ENCODE measurements around the gene TAF4B. TPM values are rescaled to one million over a fixed set of nuclear protein-coding genes. Genes with fewer than 3 reads are reported as not detected.

TAF4B gene
- total and polyA plus RNA-seq, 2 donors (not counting 1 experiment from before 2014, with no cell fraction given) = 10.5 to 16.1 TPM

GRCh38 chr18:26438980-26439379 is 212.7 kb downstream of the TAF4B start:
- no peak for TF ChIP-seq EZH2 (IDR thresholded peaks at IDR 0.05; ENCODE audit: borderline replicate concordance, insufficient read depth, low read depth, low read length, poor library complexity, severe bottlenecking)
- intact Hi-C loops (cut with micrococcal nuclease) = no loop called here
- ChIA-PET POLR2A (no interaction called here), CTCF (no interaction called here)
- ATAC-seq (ENCODE audit: low read depth) (peak; percentile 87), DNase-seq (peak; percentile 66)
- H3K9ac ChIP-seq (ENCODE audit: low read length) = no peak overlapping the region
- no peaks in the 10 kb centered on the region for H3K9me3 Mint-ChIP-seq (ENCODE audit: insufficient read depth)
- H3K4me3 ChIP-seq (ENCODE audit: control extremely low read depth in 1 of 5, extremely low read depth in 1 of 5, insufficient read depth in 1 of 5, low read depth in 2 of 5, low read length in 4 of 5) = no peak overlapping the region
- WGBS (ENCODE audit: insufficient coverage) = 13% methylated on average over 4 of the region's 5 CpGs
- H3K4me2 ChIP-seq (replicated peaks; ENCODE audit: low read depth, low read length, poor library complexity, severe bottlenecking) = no peak overlapping the region
- peaks cover 0 to 2% (median 0%) of the 10 kb centered on the region in 3 donors for H3K9me3 ChIP-seq (ENCODE audit: control extremely low read depth in 1 of 3, control insufficient read depth in 2 of 3, insufficient read depth in 1 of 3, low read length in 2 of 3)
- H3K4me3 Mint-ChIP-seq = no peak overlapping the region
- H3K4me1 Mint-ChIP-seq = peaks cover 7% of the 10 kb centered on the region
- peaks cover 11% of the 10 kb centered on the region for H3K27me3 Mint-ChIP-seq
- H3K79me2 ChIP-seq (ENCODE audit: control insufficient read depth, insufficient read depth, low read length) = no peaks in the 10 kb centered on the region
- no peak overlapping the region for H2AFZ ChIP-seq (ENCODE audit: insufficient read depth, low read depth, low read length, poor library complexity, severe bottlenecking)
- H3K27me3 ChIP-seq (replicated peaks in 1 of 4; ENCODE audit: control extremely low read depth in 1 of 4, control insufficient read depth in 3 of 4, insufficient read depth in 4 of 4, low read length in 3 of 4) = peaks cover 0 to 11% (median 2%) of the 10 kb centered on the region in 4 experiments
- H3K27ac Mint-ChIP-seq = no peak overlapping the region
- no peak overlapping the region for H3K27ac ChIP-seq (ENCODE audit: low read length in 2 of 2)
- peaks cover 0 to 13% of the 10 kb centered on the region in 2 donors for H3K4me1 ChIP-seq (ENCODE audit: control insufficient read depth in 2 of 2, insufficient read depth in 2 of 2, low read length in 2 of 2)
- no peaks in the 10 kb centered on the region for H4K20me1 ChIP-seq (ENCODE audit: control insufficient read depth, insufficient read depth, low read length, poor library complexity, severe bottlenecking)
- no peaks in the 10 kb centered on the region for H3K36me3 ChIP-seq (replicated peaks in 1 of 2; ENCODE audit: control extremely low read depth in 1 of 2, control insufficient read depth in 1 of 2, extremely low read depth in 1 of 2, insufficient read depth in 2 of 2, low read length in 1 of 2)

GRCh38 chr18:26439537-26439936 is 213.3 kb downstream of the TAF4B start:
- Histone ChIP-seq H3K79me2 (ENCODE audit: control insufficient read depth, insufficient read depth, low read length) (no peaks in the 10 kb centered on the region), H2AFZ (ENCODE audit: insufficient read depth, low read depth, low read length, poor library complexity, severe bottlenecking) (no peak overlapping the region), H3K27me3 (replicated peaks in 1 of 4; ENCODE audit: control extremely low read depth in 1 of 4, control insufficient read depth in 3 of 4, insufficient read depth in 4 of 4, low read length in 3 of 4) (peaks cover 0 to 11% (median 2%) of the 10 kb centered on the region in 4 experiments), H3K27ac (ENCODE audit: low read length in 2 of 2) (no peak overlapping the region), H3K4me1 (ENCODE audit: control insufficient read depth in 2 of 2, insufficient read depth in 2 of 2, low read length in 2 of 2) (peaks cover 0 to 13% of the 10 kb centered on the region in 2 donors), H3K4me2 (replicated peaks; ENCODE audit: low read depth, low read length, poor library complexity, severe bottlenecking) (no peak overlapping the region), H3K9me3 (ENCODE audit: control extremely low read depth in 1 of 3, control insufficient read depth in 2 of 3, insufficient read depth in 1 of 3, low read length in 2 of 3) (peaks cover 0 to 3% (median 0%) of the 10 kb centered on the region in 3 donors), H3K36me3 (replicated peaks in 1 of 2; ENCODE audit: control extremely low read depth in 1 of 2, control insufficient read depth in 1 of 2, extremely low read depth in 1 of 2, insufficient read depth in 2 of 2, low read length in 1 of 2) (no peaks in the 10 kb centered on the region), H4K20me1 (ENCODE audit: control insufficient read depth, insufficient read depth, low read length, poor library complexity, severe bottlenecking) (no peaks in the 10 kb centered on the region), H3K4me3 (ENCODE audit: control extremely low read depth in 1 of 5, extremely low read depth in 1 of 5, insufficient read depth in 1 of 5, low read depth in 2 of 5, low read length in 4 of 5) (no peak overlapping the region), H3K9ac (ENCODE audit: low read length) (no peak overlapping the region)
- no peak for ATAC-seq (ENCODE audit: low read depth)
- intact Hi-C loops (cut with micrococcal nuclease) = no loop called here
- Mint-ChIP-seq H3K27ac (no peak overlapping the region), H3K4me3 (no peak overlapping the region), H3K27me3 (peaks cover 11% of the 10 kb centered on the region), H3K9me3 (ENCODE audit: insufficient read depth) (no peaks in the 10 kb centered on the region), H3K4me1 (peaks cover 7% of the 10 kb centered on the region)
- POLR2A ChIA-PET = no interaction called here
- DNase-seq = no peak
- 91% methylated on average over 3 of the region's 4 CpGs for WGBS (ENCODE audit: insufficient coverage)
- CTCF ChIA-PET = no interaction called here
- no peak for TF ChIP-seq EZH2 (IDR thresholded peaks at IDR 0.05; ENCODE audit: borderline replicate concordance, insufficient read depth, low read depth, low read length, poor library complexity, severe bottlenecking)
